Stimulated activated CD8-positive, alpha-beta memory T cell treated with anti-CD3 and anti-CD28 coated beads, Interleukin-4, amount 100 ng/mL, for 48 hours (primary cell): Measurements from ENCODE around the gene DPP10.
"Not testable (repeated sequence)": the region's sequence is repeated elsewhere in the genome, so short reads cannot be mapped to it uniquely, and the experiment has no call there.

ENCODE experiments used
- DNase-seq: peaks from one replicate; pipeline ENCODE4 v3.0.0-alpha.2; 2020

The DPP10 gene

DNA sequence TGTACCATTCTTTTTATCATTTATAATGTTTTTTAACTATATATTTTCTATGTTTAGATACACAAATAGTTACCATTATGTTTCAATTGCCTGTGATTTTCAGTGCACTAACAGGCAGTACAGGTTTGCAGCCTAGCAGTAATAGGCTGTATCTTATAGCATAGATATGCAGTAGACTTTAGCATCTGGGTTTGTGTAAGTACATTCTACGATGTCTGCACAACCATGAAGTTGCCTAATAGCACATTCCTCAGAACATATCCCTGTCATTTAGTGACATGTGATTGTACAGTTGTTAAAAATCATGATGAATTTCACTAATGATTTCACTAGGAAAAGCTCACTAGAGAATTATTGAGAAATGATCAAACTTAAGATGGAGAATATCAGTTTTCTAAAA, 884.6 kb downstream of the DPP10 start:
- no peak for DNase-seq

DNA sequence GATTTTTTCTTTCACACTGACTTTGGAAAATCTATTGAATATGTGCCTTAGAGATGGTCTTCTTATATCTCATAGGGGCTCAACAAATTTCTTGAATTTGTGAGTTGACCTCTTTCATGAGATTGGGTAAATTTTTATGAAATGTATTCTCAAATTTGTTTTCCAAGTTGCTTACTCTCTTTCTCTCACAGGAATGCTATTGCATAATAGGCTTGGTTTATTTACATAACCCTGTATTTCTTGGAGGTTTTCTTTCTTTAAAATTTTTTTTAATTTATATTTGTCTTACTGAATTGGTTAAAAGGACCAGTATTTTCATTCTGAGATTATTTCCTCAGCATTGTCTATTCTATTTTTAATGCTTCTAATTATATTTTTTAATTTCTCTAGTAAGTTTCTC, 917.1 kb downstream of the DPP10 start:
- DNase-seq = no peak

DNA sequence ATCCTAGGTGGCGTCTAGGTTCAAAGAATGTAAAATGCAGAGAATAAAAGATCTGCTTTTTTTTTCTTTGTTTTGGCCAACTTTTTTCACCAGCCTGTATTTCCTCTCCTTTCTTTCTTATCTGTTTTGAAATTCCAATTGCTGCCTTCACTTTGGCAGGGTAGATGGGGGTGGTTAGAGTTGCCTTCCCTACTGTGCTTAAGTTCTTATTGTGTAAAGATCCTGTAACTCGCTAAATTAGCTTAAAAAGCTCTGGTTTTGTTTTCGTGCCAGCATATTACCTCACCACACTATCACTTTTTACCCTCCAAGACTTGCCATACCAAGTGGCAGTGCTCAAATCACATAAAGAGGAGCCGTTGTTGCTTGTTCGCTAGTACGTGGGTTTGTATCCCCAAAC, 921.7 kb downstream of the DPP10 start:
- no peak for DNase-seq

DNA sequence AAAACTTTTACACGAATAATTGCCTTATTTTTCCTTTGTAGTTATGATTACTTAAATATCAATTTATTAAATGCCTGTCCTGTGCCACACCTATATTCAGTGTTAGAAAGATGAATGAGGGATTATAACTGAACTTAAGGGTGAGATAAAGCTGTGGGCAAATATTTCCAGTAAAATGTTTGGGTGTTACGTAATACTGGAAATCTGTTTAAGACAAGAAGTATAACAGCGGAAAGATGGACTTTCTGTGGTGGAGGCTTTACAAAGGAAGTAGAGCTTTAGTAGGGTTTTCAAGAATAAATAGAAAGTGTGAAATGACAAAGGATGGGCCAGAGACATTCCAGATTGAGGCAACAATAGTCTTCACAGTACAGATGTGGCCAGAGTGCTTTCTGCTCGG, 927.0 kb downstream of the DPP10 start:
- no peak for DNase-seq

DNA sequence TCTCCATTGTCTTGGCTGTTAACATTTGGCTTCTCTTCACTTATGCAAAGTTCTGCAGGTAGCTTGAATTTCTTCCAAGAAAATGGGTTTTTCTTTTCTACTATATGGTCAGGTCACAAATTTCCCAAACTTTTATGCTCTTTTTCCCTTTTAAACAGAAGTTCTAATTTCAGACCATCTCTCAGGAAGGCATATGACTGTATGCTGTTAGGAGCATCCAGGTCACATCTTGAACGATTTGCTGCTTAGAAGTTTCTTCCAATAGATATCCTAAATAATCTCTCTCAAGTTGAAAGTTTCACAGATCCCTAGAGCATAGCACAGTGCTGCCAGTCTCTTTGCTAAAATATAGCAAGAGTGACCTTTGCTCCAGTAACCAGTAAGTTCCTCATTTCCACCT, 932.5 kb downstream of the DPP10 start:
- DNase-seq = no peak

DNA sequence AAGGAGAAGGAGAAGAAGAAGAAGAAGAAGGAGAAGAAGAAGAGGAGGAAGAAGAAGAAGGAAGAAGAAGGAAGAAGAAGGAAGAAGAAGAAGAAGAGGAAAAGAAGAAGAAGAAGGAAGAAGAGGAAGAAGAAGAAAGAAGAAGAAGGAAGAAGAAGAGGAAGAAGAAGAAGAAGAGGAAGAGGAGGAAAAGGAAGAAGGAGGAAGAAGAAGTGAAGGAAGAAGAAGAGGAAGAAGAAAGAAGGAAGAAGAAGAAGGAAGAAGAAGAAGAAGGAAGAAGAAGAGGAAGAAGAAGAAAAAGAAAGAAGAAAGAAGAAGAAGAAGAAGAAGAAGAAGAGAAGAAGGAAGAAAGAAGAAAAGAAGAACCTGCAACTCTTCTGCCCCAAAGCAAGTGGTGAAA, 942.0 kb downstream of the DPP10 start:
- DNase-seq = no peak

DNA sequence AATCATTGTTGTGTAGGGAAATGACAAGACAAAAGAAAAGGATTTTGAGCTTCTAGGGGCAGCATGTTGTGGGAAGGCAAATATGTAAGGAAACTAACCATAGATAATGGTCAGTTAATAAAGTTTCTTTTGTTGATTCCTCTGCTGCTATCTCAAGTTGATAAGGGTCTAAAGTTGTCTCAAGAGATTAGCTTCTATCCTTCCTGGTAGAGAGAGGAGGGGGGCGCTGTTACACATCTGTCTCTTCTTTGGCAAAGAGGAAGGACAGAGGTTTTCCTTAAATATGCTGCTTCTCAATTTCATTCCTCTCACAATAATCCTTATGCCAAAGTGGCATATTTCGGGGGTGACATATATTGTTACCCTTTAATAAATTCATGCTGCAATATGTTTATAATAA, 944.0 kb downstream of the DPP10 start:
- DNase-seq = no peak

DNA sequence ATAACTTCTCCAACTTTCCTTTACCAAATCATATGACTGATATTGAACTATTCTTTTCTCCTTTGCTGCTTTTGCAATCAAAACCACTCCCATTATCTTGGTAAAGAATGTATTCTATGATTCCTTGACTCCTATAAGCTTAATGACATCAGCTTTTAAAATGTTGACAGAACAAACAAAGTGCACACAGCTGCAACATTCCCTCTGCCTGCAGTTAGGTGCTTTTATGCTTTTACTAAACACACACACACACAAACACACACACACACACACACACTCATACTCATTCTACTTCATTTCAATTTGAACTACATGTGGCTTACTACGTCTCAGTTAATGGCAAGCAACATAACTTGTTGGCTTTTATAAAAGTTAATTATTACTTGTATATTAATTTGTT, 946.6 kb downstream of the DPP10 start:
- DNase-seq = no peak

DNA sequence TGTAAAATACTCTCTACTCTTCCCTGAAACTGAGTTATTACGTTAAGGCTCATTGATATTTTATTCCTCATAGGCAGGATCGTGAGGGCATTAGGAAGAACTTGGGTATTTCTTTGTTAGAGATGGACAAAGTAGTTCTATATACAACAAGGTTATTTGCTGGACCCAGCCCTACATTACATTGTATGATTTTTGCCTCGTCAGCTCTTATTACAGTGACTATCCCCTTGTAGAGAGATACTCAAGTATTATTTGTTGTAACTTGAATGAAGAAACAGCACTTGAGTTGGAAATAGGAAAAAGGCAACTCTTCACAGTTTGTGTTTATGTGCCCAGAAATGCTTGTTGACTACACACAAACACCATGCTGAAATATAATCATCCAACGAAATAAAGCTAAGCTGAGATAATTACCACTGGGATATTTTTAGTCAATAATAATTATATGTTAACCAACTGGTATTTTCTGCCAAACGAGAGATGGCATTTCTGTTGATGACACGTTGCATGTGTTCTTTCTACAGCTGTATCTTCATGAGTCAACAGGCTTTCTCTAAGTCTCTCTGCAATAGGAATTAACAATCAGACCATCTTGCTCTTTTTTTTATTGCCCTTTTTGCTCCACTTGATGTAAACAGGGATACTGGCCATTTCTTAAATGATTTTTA, 947.6 kb downstream of the DPP10 start:
- no peak for DNase-seq

DNA sequence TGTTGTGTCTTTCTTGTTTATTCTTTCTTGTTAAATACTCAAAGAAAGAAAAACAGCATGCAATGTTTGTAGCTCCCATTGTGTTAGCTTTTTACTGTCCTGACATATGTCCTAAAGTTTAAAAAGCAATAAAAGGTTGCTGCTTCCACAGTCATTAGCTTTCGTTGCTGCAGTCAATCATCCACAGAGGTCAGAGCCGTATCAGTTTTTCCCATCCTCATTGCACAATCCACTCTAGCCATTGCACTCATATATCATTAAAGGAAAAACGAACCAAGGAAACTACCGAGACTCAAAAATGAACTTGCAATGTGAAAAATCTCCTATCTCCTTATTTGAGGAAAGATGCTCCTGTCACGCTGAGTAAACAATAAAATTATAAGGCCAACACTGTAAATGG, 954.1 kb downstream of the DPP10 start:
- no peak for DNase-seq

DNA sequence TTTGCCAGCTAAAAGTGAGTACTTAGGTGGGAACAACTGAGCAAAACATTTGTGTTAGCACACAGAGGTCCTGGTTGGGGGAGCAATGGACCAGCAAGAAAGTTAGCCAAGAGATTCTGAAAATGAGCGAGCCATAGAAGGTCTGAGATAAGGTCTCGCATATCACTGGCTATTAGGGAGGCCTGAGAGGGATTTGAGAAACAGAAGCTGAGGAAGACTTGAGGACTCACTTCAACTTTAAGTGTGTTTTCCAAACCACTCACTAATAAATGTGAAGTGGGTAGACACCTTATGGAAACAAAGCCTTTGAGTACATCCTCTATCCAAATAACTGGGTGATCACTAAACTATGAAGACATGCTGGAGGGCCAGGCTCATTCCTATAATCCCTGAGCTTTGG, 958.5 kb downstream of the DPP10 start:
- DNase-seq = no peak

DNA sequence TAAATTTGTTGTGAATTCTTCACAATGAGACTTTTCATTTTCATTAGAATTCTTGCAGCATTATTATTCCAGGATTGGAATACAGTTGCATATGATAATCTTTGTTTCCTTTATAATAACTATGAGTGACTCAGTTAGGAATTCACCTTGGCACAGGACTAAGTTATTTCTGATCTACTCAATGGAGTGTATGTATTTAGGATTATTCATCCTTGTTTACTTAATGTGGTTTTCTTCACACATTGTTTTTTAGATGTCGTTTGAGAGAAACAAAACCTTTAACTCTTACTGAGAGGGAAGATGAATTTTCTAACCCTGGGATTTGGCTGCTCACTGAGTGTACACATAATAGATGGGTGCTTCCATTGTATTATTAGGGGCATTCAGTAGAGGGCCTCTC, 970.1 kb downstream of the DPP10 start:
- no peak for DNase-seq

DNA sequence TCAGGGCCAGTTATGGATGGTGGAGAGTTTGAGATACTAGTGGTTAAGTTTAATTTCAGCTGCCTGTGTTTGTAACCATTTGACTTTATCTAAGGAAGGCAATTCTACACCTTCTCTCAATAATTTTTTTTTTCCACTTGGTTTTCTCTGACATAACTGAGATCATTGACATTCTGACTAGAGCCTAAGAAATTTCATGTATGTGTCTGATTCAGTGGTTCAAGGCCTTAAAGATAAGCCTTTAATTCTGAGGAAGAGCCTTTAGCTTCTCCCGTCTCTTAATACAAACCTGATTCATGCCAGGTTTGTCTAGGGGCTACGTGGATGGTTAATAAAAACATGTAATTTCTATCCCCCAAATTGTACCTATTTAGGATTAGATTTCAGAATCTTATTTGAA, 971.4 kb downstream of the DPP10 start:
- DNase-seq = no peak

DNA sequence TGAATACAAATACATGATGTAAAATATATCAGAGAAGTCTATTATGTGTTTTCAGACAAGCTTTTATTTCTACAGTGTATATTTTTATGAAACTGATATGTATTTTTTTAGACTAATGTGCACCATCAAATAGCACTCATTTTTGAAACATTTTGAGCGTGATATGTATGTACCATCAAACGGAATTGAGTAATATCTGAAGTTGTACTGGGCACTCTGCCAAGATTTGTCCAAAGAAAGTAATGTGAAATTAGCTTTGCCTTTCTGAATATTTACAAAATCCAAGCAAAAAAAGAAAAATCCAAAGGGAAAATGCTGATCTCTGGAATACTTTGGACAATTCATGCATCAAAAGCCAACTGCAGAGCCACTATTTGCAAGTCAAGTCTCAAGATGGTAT, 972.0 kb downstream of the DPP10 start:
- no peak for DNase-seq

DNA sequence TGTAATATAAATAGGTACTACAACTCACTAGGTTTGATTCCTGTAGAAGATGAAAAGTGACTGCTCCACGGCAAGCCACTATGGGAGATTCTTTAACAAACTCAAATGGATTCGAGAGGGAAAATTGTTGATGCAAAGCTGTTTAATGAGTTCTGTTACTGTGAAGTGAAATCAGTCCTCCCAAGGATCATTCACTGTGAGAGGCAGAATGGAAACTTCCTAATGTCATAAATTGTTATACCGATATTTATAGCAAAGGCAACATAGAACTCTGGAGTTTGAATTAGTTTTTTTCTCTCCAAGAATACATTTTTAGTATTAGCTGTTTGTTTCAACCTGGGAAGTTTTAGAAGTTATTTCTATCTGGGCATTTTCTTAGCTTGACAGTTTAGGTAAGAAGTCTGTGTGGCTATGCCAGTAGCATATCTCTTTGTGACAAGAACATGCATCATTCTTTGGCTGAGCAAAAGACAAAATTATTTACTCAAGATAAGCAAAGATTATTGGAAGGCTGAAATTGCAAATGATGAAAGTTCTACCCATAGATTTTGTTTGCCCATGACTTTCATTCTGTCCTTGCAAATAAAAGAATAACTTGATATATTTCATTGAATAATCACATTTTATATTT, 979.7 kb downstream of the DPP10 start:
- DNase-seq = no peak

DNA sequence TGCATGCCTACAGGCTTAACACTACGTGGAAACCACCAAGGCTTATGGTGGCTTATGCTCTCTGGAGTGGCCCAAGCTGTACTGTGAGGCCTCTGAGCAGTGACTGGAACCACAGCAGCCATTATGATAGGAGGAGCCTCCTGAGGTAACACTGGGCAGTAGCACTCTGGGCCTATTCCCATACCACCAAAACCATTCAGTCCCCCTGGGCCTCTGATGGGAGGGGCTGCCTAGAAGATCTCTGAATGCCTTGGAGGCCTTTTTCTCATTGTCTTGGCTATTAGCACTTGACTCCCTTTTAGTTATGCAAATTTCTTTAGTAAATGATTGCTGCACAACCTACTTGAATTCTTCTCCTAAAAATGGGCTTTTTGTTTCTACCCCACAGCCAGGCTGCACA, 985.0 kb downstream of the DPP10 start:
- DNase-seq = no peak

DNA sequence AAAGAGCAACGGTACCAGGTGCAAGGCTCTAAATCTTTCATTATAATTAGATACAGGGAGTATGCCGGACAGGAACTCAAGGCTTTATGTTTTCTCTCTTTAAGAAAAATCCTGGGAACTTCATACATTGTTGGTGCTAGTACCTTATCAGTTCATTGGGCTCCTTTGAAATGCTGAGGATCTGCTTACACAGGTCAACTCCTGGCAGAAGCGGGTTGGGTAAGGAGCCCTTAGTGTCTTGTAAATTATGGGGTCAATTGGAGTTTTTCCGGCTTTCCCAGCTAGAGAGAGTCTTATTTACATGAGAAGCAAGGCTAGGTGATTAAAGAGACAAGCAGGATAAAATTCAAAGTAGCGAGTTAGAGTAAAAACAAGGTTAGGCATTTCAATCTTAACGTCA, 998.3 kb downstream of the DPP10 start:
- not testable (repeated sequence) for DNase-seq

DNA sequence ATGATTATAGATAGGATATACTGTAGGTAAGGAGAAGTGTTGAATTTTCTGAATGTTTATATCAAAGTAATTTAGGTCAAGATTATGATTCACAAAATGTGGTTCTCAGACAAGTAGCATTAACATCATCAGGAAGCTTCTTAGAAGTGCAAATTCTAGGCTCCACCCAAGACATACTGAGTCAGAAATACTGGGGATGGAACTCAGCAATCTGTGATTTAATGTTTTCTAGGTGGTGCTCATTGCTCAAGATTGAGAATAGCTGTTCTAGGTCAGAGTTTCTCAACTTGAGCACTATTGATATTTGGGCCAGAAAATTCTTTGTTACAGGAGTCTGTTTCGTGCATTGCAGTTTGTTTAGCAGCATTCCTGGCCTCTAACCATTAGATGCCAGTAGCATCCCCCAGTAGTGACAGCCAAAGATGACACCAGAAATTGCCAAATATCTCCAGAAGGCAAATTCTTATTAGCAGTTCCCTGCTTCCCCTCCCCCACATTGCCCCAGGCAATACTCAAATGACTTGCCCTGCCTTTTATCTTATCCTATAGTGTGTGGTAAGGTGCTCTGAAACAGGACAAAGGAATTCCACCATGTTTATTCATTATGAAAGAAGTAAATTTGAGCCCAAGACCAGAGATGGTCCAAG, 1001.2 kb downstream of the DPP10 start:
- DNase-seq = no peak

DNA sequence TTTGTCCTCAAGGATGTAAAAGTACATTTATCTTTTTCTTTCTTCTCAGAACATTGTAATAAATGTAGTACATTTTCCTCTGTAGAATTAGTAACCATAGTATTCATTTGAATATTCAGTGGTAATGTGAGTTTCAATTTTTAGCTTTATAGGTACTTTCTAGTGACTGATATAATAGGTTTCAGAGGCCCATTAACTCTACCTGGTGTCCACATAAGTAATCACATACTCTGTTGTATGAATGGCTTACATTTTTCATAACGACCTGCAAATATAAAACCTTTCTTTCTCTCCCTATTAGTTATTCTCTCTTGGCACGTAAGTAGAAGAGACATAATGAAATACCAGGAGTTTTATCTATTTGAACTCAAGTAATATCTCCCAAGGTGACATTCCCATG, 1017.6 kb downstream of the DPP10 start:
- DNase-seq = no peak

DNA sequence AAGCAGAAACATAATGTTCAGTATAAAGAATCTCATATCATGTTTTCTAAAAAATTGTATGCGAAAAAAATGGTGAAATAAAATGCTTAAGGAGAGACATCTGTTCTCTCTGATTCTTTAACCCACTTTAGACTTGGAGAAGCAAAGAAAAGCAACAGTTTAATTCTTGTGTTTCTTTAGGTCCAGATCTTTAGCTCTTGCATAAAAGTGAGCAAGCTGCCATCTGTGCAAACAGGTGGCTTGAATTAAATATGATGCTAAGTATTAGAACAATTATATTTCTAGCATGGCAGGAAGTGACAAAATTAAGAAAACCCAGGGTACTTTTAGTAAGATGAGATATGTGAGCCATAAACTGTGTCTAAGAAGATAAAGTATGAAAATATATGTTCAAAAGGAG, 1038.3 kb downstream of the DPP10 start:
- no peak for DNase-seq

DNA sequence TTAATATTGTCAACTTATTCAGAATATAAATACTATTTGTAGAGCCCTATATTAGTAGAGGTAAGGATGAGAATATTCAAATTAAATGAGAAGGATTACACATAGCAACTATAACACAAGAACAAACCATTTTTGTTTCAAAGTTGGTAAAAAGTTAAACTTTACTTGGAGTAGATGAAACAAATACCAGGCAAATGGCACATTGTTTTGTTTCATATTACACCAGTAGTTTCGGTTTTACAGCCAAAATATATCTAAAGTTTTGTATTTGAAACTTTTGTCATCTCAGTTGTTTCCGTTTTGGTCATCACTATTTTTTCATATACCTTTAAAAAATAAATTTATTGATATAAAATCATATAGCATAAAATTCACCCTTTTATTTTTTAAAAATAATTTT, 1039.4 kb downstream of the DPP10 start:
- DNase-seq = no peak

DNA sequence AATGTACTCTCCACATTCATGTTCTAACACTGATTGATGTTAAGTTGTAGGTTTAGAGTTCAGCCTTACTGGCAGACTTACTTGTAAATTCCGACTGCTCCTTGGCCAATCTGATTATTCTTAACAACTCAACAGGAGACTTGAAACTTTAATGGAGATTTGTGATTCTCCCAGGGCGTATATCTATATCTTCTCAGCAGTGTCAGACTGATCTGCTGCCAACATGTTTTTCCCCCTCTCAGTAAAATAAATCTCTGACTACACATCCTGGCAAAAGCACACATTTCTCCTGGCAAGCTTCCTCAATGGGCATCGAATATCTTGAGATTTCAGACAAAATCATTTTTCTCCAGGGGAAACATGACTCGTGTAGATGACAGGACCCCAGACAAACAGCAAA, 1041.2 kb downstream of the DPP10 start:
- no peak for DNase-seq

DNA sequence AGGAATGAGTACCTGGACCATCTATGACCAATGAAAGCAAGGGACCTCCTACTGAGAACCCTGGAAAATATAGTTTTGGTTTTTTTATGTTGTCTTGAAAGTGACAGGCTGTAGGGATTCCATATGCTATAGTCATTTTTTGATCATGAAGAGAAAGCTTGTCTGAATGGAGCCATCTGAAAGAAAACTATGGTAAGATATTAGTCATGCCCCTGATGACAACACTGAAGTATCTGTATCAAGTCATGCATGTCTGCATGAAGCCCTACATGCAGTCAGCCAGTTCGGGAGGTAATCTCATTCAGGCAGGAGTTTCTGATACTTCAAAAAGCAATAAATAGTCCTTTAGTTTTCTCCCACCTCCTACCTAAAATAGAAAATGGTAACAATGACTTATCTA, 1042.0 kb downstream of the DPP10 start:
- no peak for DNase-seq

DNA sequence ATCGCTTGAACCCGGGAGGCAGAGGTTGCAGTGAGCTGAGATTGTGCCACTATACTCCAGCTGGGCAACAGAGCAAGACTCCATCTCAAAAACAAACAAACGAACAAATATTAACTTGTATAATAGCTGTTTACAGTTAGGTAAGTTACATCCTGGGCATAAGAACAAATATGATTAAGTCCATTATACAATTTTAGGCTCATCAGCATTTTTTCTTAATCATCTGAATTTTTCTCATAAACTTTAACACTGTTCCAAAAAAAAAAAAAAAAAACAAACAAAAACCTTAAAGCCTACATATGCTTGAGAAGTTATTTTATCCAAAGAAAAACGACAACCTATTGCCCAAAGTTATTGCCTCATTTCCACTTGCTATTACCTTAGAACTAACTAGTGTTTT, 1042.5 kb downstream of the DPP10 start:
- no peak for DNase-seq
